ENCODE measurements around the gene MINPP1. TPM values are rescaled to one million over a fixed set of nuclear protein-coding genes. Genes with fewer than 3 reads are reported as not detected.

Gene MINPP1
- total and polyA plus RNA-seq, 7 donors, result 2.9 to 6.8 (median 4.4) TPM

GRCh38 chr10:87578160-87578841, 73.6 kb downstream of the MINPP1 start:
- intact Hi-C loops (cut with DNase I), result no loop called here
- no peaks in the 10 kb centered on the region for H3K27me3 ChIP-seq (ENCODE audit: insufficient read depth in 3 of 3, low read length in 2 of 3)
- TF ChIP-seq, protein P1, sequence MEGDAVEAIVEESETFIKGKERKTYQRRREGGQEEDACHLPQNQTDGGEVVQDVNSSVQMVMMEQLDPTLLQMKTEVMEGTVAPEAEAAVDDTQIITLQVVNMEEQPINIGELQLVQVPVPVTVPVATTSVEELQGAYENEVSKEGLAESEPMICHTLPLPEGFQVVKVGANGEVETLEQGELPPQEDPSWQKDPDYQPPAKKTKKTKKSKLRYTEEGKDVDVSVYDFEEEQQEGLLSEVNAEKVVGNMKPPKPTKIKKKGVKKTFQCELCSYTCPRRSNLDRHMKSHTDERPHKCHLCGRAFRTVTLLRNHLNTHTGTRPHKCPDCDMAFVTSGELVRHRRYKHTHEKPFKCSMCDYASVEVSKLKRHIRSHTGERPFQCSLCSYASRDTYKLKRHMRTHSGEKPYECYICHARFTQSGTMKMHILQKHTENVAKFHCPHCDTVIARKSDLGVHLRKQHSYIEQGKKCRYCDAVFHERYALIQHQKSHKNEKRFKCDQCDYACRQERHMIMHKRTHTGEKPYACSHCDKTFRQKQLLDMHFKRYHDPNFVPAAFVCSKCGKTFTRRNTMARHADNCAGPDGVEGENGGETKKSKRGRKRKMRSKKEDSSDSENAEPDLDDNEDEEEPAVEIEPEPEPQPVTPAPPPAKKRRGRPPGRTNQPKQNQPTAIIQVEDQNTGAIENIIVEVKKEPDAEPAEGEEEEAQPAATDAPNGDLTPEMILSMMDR (IDR thresholded peaks at IDR 0.05), result no peak
- ATAC-seq, result no peak
- no peak overlapping the region for H3K4me3 ChIP-seq
- no peaks in the 10 kb centered on the region for H3K9me3 ChIP-seq
- H3K4me1 ChIP-seq, result no peaks in the 10 kb centered on the region
- H3K27ac ChIP-seq, result no peak overlapping the region
- H3K36me3 ChIP-seq (ENCODE audit: insufficient read depth in 1 of 2, low read depth in 1 of 2), result no peaks in the 10 kb centered on the region
- 82 to 88% (median 85%) methylated on average over 5 of the region's 5 CpGs for WGBS, 3 donors
- DNase-seq, result no peak

GRCh38 chr10:87578842-87579401, 74.2 kb downstream of the MINPP1 start:
- intact Hi-C loops (cut with DNase I), result no loop called here
- TF ChIP-seq, protein P1 (IDR thresholded peaks at IDR 0.05), result no peak

DNA sequence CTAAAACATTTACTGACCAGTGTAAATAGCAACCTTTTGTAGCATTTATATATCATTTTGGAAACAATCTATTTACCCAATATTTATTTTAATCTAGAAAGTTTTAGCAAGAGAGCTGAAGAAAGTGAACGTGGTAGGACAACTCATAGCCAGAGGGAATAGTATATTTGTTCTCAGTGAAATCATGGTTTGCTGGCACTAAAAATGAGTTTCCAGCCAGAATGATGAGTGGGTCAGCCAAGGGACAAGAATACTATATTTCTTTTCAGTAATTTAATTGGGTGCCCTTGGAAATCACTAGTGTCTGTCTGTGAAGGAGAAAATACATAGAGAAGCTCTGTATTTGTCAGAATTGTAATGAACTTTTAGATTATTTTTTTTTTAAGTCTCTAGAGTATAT, 74.9 kb downstream of the MINPP1 start:
- intact Hi-C loops (cut with DNase I), result no loop called here
- Histone ChIP-seq H3K9me3 (no peaks in the 10 kb centered on the region), H3K36me3 (ENCODE audit: insufficient read depth in 1 of 2, low read depth in 1 of 2) (no peaks in the 10 kb centered on the region), H3K4me3 (no peak overlapping the region), H3K27ac (no peak overlapping the region), H3K27me3 (ENCODE audit: insufficient read depth in 3 of 3, low read length in 2 of 3) (no peaks in the 10 kb centered on the region), H3K4me1 (no peaks in the 10 kb centered on the region)
- 16 to 26% (median 21%) methylated on average over 1 of the region's 1 CpG for WGBS, 3 donors
- ATAC-seq (no peak), DNase-seq (no peak)
- TF ChIP-seq, protein P1 (IDR thresholded peaks at IDR 0.05), result no peak

More at GRCh38 chr10:87578842-87579401, 74.2 kb downstream of the MINPP1 start:
- Histone ChIP-seq H3K27ac (no peak overlapping the region), H3K4me3 (no peak overlapping the region), H3K27me3 (ENCODE audit: insufficient read depth in 3 of 3, low read length in 2 of 3) (no peaks in the 10 kb centered on the region), H3K4me1 (no peaks in the 10 kb centered on the region), H3K36me3 (ENCODE audit: insufficient read depth in 1 of 2, low read depth in 1 of 2) (no peaks in the 10 kb centered on the region), H3K9me3 (no peaks in the 10 kb centered on the region)
- whole genome bisulfite sequencing, 3 donors, result 26 to 33% (median 28%) methylated on average over 11 of the region's 11 CpGs
- peak in 1 of 4 donors; percentile 56 for ATAC-seq
- no peak for DNase-seq

DNA sequence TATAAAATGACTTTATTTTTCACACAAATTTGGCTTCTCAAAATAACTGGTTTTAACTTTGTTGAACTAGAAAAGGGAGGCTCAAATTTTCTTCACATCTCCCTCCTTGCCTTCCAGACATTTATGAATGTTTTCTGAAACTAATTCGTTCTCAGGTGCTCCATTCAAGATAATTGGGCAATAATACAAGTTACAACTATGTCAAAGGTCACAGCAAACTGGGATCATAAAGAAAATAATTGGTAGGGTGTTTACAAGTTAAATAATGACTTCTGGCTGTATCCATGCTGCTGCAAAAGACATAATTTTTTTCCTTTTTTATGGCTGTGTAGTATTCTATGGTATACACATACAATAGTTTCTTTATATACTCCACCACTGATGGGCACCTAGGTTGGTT, 75.3 kb downstream of the MINPP1 start:
- no peaks in the 10 kb centered on the region for H3K4me1 ChIP-seq
- 54 to 79% (median 56%) methylated on average over 1 of the region's 1 CpG for WGBS, 3 donors
- DNase-seq (no peak), ATAC-seq (no peak)
- intact Hi-C loops (cut with DNase I), result no loop called here
- TF ChIP-seq, protein P1 (IDR thresholded peaks at IDR 0.05), result no peak
- no peaks in the 10 kb centered on the region for H3K36me3 ChIP-seq (ENCODE audit: insufficient read depth in 1 of 2, low read depth in 1 of 2)
- H3K9me3 ChIP-seq, result no peaks in the 10 kb centered on the region
- no peaks in the 10 kb centered on the region for H3K27me3 ChIP-seq (ENCODE audit: insufficient read depth in 3 of 3, low read length in 2 of 3)
- no peak overlapping the region for H3K27ac ChIP-seq
- H3K4me3 ChIP-seq, result no peak overlapping the region
